Fibroblast of upper back skin (primary cell): ENCODE results near the gene CYP39A1.
"Not testable (repeated sequence)": the region's sequence is repeated elsewhere in the genome, so short reads cannot be mapped to it uniquely, and the experiment has no call there.

Source experiments
- DNase-seq: peaks from one replicate; pipeline ENCODE4 v3.0.0-alpha.2; 2013

Gene CYP39A1

DNA sequence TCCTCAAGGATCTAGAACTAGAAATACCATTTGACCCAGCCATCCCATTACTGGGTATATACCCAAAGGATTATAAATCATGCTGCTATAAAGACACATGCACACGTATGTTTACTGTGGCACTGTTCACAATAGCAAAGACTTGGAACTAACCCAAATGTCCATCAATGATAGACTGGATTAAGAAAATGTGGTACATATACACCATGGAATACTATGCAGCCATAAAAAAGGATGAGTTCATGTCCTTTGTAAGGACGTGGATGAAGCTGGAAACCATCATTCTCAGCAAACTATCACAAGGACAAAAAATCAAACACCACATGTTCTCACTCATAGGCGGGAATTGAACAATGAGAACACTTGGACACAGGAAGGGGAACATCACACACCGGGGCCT, 4.5 kb downstream of the CYP39A1 start:
- not testable (repeated sequence) for DNase-seq

DNA sequence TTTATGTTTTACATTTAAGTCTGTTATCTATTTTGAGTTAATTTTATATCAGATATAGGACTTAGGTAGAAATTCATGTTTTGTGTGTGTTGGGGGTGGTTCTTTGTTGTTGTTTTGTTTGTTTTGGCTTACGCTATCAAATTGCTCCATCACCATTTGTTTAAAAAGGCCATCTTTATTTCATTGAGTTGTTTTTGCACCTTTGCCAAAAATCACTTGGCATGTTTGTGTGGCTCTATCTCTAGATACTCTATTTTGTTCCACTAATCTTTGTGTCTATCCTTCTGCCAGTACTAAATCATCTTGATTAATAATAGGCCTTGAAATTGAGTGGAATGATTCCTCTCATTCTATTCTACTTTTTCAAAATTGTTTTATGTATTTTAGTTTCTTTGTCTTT, 7.4 kb downstream of the CYP39A1 start:
- no peak for DNase-seq

DNA sequence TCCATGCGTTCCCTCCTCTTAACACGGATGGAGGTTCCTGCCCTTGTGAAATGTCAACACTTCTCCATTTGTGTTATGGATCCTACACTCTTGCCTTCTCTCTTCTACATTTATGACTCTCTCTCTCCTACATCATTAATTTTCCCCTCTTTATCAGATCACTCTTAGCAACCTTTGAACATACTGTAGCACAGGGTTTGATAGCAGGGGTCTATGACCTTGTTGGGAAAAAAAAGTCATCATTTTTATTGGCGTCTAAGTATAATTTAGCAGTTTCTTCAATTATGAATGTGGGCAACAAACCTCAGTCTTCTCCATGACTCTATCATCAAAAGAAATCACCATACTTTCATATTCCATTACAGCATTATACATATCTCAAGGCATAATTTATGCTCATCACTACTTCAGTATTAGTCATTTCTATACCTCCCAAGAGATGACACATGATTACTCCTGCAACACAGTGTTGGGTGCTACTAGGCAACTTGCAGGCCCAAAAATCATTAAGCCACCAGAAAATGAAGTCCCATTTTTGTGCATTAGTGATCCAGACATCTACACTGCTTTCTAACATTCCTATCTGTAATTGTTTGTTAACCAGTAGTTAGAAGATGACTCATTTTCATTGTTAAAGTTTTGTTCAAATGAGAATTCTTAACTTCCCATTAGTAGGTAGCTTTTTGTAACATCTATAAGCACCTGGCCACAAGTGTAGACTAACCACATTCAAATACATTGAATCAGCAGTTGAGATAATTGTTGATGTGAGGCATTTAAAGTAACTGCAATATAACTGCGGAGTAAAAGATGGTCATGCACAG, 9.5 kb downstream of the CYP39A1 start:
- DNase-seq = no peak

DNA sequence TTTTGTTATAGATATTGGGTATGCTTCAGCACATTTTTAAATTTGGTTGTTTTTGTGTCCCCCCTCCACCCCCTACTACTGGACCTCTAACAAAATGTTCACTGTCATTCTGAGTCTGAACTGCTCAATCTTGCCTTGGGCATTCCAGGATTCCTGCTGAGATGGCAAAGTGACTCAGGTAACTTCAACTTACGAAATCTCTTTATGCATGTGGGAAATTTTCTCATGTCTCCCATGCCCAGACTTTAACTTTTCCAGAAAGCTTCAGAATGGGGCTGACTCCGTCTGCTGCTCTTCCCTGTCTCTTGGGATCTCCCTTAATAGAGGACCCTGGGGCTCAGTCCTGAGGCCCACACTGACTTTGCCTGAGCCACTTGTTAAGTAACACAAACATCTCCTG, 14.0 kb downstream of the CYP39A1 start:
- DNase-seq = no peak

DNA sequence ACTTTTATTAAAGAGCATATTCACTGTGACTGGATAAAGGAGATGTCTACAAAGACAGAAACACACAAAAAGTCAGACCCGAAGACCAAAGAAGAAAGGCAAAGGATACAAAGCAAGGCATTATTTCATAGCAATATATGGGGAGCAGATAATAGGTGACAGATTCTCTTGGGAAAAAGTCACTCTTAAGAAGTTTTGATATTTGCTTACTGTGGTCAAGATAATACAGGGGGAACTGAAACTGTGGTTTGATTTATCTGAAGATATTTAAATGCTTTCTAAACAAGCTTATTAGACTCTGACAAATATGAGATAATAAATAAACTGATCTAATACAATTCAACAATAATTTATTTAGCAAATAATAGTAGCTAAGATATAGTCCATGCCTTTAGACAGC, 14.7 kb downstream of the CYP39A1 start:
- no peak for DNase-seq

DNA sequence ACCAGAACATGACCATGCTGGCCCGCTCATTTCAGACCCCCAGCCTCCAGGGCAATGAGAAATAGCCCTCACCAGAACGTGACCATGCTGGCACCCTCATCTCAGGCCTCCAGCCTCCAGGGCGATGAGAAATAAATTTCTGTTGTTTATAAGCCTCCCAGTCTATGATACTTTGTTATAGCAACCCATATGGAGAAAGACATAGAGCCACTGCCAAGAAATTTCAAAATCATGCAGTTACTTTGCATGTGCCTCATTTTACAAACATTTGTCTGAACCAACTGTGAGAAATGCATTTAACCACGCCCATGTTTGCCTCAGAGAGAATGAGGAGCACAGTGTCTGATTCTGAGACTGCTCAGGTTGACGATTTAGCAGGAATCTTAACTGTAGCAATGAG, 15.5 kb downstream of the CYP39A1 start:
- peak; percentile 21 for DNase-seq

DNA sequence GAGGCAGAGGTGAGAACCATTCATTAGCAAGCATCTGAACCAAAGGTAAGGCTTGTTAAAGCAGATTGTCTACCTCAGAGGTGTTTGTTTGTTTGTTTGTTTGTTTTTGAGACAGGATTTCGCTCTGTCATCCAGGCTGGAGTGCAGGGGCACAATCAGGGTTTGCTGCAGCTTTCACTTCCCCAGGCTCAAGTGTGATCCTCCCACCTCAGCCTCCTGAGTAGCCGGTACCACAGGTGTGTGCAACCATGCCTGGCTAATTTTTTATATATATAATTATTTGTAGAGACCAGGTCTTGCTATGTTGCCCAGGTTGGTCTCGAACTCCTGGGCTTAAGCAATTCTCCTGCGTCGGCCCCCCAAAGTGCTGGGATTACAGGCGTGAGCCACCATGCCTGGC, 17.2 kb downstream of the CYP39A1 start:
- DNase-seq = no peak

DNA sequence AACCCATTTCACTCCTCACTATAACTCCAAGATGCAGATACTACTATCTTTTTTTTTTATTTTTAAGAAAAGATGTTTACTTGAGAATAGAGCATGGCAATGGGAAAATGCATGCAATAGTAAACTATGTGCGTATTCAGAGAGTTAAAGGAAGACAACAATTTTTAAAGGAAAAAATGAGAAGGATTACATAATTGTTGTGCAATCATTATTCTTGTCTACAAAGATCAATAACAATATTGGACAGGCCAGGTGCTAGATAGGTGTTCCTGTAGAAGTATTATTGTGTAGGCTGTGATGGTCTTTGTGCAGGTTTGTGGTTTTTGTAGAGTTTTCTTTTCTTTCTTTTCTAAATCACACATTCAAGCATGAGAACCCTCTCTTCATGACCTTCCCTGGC, 20.6 kb downstream of the CYP39A1 start:
- DNase-seq = no peak

DNA sequence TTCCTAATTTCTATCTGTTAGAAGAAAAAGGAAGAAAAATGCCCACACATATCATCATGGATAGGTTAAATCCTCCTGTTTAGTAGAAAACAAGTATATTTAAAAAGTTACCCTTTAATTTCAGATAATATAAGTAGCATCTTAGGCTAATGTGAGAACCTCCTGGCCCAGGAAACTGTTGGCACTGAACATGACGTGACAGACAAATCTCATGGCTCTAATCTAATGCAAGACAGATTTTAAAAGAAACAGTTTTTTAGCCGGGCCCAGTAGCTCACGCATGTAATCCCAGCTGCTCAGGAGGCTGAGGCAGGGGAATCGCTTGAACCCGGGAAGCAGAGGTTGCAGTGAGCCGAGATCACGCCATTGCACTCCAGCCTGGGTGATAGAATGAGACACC, 22.9 kb downstream of the CYP39A1 start:
- no peak for DNase-seq

DNA sequence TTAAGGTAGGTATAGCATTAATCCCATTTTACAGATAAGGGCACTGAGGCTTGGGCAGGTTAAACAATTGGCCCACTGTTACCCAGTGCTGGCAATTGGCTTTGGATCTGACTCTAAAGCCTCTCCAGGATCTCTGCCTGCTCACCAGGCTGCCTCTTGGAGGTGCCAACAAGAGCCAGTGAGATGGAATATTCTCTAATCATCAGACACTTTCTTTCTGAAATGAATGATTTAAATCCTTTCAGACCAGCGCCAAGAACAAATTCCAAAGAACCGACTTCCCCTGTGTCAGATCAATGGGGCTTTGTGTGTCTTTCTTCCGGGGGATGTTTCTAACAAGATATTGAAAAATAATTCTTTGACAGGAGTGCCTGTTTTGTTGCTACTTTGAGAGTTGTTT, 23.6 kb downstream of the CYP39A1 start:
- no peak for DNase-seq

DNA sequence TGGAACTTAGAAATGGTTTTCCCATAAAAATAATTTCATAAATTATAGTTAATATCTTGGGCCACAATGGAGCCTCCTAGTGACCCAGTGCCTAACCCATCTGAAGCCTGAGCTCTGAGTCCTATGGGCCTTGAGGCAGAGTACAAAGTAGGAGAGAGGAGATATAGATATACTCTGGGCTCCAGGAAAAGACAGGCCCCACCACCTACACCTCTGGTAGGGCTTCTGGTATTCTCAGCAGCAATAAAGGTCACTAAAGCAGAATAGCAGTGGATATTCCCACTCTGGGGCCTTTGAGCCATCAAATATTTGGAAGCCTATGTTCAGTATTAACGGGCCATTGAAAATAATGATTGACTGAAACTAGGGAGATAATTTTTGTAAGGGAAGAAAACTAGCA, 24.1 kb downstream of the CYP39A1 start:
- DNase-seq = no peak

DNA sequence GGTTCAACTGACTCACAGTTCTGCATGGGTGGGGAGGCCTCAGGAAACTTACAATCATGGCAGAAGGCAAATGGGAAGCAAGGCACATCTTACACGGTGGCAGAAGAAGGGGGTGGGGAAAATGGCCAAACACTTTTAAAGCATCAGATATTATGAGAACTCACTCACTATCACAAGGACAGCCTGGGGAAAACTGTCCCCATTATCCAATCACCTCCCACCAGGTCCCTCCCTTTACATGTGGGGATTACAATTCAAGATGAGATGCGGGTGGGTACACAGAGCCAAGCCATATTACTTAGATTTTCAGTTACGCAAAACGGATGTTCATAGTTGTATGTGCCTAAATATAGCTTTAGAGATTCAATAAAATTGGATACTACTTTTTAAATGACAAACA, 25.6 kb downstream of the CYP39A1 start:
- DNase-seq = no peak

DNA sequence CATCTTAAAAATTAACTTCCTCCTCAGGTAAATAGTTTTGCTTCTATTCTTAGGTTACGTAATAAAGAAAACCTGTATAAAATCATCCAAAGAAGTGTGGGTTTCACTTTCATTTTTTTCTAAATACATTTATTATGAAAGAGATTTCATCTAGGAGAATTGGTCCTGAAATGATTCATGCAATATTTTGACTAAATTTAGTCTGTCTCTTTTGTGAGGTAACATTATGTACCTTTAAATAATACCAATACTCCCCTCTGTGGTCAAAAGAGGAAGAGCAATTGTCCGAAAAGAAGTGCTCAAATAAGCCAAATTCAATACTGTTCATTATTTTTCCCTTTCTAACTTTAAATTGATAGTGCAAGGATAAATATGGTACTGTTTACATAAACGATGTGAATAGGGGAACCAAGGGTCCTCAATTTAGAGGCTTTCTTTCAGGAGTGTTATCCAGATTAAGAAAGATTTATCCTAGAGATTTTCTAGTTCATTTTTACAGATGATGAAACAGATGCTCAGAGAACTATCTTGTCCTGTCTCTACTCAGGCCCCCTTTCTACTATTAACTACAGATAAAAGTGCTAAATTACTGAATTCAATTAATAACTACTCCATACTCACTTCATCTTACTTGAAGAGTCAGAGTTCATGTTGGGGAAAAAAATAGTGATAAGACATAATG, 26.2 kb downstream of the CYP39A1 start:
- DNase-seq = peak; percentile 36

DNA sequence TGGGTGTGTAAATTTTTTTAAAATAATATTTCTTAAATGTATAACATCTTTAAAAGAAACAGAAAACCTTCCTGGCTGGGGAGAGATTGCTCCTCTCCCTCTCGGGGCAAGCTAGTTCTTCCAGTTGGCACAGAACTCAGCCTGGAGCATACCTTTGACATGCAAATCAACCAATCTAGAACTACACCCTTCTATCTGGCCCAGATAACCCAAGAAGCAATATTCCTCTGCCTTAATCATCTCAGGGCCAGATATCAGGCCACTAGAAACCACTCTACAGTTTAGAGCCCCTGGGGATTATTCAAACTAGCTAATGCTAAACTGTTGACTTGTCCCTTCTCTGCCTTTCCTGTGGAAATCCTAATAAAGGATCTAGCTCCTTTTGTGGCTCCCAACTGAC, 33.9 kb downstream of the CYP39A1 start:
- no peak for DNase-seq

DNA sequence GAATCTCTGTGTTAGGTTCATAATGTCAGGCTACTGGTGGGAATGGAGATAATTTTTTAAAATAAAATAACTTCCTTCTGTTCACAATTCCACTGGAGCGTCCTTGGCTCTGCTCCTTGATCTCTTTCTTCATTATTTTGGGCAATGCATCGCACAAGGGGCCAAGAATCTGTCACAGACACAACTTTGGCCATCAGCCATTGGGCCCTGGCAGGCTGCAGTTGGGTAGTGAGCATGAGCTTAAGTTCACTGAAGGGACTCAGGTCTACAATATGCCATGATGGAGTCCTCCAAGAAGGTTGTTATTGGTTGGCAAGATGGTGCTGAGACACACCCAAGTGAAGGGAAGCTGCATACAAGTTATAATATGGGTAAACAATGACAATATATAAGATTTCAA, 40.0 kb downstream of the CYP39A1 start:
- no peak for DNase-seq

DNA sequence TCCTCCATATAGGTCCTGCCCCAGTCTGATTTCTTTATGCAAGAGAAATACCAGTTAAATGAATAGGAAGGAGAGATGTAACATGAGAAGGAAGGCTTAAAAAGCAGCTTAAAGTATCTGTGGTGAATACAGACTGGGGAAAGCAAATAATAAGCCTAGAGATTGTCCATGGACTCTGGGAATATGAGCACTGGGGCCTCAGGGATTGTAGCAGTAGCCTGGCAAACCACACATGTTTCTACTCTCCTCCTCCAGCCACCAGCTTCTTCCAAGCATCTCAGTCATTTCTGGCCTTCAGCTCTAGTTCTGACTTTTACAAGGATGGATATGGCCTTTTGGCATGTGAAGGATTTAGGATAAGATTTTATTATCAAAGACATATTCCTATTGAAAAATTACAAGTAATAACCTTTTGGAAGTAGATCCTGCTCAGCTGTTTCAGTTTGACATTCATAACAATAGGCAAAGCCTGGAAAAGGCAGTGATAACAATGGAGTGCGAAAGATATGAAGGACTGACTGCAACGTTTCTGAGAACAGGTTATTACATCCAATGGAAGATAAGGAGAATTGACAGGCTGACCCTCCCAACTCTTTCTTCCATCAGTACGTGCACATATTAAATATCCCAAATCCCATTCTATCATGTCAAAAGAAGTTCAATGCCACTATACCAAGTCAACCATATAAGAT, 41.6 kb downstream of the CYP39A1 start:
- DNase-seq = no peak

DNA sequence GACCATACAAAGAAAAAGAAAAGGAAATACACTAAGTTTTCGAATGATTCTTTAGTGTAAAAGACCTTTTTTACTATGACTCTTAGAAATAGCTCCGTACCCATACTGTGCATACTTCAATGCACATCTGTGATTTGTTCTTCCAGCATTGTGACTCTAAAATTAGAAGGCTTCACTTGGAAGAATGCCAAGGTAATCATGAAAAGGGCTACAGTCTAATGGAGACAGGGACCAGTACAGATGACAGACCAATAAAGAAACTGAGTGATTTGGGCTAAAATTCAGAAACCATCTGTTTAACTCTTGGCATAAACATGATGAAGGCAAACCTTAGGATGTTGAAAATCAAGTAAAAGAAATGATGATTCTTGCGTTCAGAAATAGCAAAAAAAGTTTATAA, 46.3 kb downstream of the CYP39A1 start:
- DNase-seq = no peak

DNA sequence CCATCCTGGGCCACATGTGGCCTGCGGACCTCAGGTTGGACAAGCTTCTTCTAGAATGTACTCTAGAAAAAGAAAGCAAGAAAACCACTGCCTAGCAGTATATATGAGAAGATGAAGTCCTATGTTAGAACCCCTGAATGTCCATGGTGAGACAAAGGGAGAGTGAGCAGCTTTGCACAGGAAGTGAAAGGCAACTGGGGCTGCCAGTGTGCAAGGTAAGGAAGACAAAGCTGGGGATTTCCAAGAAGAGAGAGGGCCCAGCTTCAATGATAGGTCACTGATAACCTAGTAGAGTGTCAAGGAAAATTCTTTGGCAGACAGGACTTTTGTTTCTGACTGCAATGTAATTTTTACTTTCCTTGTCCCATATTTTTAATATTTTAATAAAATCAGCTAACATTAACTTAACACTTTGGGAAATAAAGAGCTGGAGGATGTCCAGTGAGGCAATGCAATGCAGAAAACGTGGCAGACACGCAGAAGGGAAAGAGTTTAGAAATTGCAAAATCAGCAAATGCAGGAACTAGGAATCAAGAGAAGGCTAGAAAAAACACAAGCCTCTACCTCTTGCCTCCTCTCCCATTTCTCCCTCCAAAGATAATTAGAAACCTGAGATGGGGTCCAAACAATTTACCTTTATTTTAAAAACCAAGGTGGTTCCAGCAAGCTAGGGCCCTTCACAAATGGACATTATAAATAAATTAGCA, 47.4 kb downstream of the CYP39A1 start:
- no peak for DNase-seq

DNA sequence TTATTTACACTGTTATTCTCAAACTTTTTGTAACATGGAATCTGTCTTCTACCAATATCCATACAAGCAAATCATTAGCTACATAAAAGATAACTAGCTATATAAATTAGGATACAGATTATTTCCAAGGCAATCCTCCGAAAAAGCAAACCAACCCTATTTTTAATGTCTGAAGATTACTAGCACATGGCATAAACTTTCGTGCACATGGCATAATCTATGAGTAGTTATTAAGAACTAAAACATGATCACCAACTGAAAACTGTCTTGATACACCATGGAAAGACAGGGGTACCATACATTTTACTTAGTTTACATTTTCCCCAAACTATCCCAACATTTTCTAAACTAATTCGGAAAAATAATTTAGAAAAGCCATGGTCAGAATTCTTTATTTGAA, 54.4 kb downstream of the CYP39A1 start:
- DNase-seq = no peak

DNA sequence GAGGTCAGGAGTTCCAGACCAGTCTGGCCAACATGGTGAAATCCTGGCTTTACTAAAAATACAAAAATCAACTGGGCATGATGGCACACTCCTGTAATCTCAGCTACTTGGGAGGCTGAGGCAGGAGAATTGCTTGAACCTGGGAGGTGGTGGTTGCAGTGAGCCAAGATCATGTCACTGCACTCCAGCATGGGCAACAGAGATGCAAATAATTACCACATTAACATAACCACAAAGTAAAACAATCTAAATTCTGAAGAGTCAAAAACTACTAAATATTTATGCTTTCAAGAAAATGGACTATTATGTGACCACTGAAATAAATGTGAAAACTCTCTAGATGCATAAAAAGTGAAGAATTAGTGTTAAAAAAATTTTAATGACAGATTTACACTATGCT, 59.9 kb downstream of the CYP39A1 start:
- no peak for DNase-seq

DNA sequence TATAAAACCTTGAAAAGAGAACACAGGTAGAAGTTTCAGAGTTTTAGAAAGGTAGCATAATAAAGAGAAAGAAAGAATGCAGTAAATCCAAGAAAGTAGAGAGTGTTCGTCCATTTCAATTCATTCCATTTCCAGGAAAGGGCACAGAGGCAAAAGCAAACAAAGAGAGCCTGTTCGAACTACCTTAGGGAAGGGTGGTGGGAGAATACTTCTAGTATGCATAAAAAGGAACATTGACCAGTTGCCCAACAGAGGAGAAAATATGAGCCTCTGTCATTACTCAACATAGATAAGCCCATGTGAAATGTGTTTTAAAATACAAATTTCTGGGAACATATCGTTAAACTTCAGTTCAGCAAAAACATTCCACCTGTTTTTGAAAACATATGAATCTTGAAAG, 60.6 kb downstream of the CYP39A1 start:
- no peak for DNase-seq

DNA sequence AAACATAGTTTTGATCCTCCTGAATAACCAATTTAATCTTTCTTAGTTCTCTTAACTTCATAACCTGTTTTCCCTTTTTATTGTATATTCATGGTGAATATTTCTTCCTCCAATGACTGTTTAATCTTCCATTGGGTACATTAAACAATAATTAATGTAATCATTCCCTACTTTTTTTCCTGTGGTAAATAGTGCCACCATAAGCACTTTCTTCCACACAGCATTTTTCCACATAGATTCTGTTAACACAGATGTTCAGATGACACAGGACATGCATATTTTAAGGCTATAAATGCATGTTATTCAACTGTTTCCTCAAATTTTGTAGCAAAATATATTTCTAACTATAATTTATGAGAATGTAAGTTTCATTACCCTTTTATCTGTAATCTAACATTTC, 61.9 kb downstream of the CYP39A1 start:
- DNase-seq = no peak

DNA sequence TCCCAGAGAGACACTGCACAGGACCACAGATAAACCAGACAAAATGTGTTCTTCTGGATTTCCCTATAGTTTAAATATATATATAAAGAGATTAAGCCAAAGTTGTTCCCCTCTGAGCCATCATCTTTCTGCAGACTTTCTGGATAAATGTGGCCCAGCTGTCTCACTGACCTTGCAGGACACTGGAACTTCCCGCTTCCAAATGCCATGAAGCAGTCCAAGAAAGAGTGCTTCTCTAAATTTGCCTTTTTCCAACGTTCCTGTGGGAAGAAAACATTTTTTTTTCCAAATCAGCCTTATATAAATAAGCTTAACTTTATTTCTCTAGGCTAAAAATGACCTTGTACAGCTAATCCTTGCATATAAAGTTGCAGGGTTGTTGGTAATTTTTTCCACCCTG, 65.7 kb downstream of the CYP39A1 start:
- no peak for DNase-seq

DNA sequence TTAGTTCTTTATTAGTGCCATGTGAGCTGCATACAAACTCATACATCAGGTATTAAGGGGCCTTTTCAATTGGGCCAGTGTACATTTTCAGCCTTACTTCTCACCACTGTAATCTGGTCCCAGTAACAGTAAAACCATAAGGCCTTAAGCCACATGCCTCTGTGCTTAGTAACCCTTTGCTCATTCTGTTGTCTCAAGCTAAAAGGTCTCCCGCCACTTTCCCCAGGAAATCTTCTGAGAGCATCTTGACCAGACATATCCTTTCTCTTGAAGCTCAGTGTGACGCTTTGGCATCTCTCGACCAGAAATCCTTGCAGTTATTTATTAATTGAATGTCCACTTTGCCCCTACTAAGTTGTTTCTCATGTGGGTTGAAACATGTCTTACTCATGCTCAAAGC, 68.0 kb downstream of the CYP39A1 start:
- DNase-seq = peak; percentile 3
